H9 (cell line): ENCODE data around the gene EDNRA. TPM values are rescaled to one million over a fixed set of nuclear protein-coding genes. Genes with fewer than 3 reads are reported as not detected.

ENCODE experiments used
- DNase-seq: peaks from one replicate; pipeline ENCODE4 v3.0.0-alpha.2; 2017
- H2AFZ ChIP-seq: one replicate; pipeline ENCODE4 v1.6.1; 2013; ENCODE audit warnings: mild to moderate bottlenecking, low read length, control low read depth, moderate library complexity
- H2AK5ac ChIP-seq: 2 replicates; pipeline ENCODE4 v1.6.1; 2013; ENCODE audit warnings: low read length, control low read depth, mixed read lengths; ENCODE audit not compliant: insufficient read length
- H2BK120ac ChIP-seq: one replicate; pipeline ENCODE4 v1.6.1; 2013; ENCODE audit warnings: low read depth, mild to moderate bottlenecking, low read length, control low read depth, inconsistent platforms; ENCODE audit not compliant: poor library complexity, severe bottlenecking
- H2BK12ac ChIP-seq: 2 replicates; pipeline ENCODE4 v1.6.1; 2013; ENCODE audit warnings: low read length, control low read depth, mixed read lengths, low read depth; ENCODE audit not compliant: insufficient read length
- H2BK15ac ChIP-seq: 2 replicates; pipeline ENCODE4 v1.6.1; 2013; ENCODE audit warnings: low read depth, low read length, control low read depth
- H2BK20ac ChIP-seq: one replicate; pipeline ENCODE4 v1.6.1; 2013; ENCODE audit warnings: low read depth, mild to moderate bottlenecking, low read length, control low read depth, inconsistent platforms; ENCODE audit not compliant: poor library complexity, severe bottlenecking
- H2BK5ac ChIP-seq: 2 replicates; pipeline ENCODE4 v1.6.1; 2013; ENCODE audit warnings: low read length, control low read depth, mixed read lengths; ENCODE audit not compliant: insufficient read length
- H3K14ac ChIP-seq: 2 replicates; pipeline ENCODE4 v1.6.1; 2013; ENCODE audit warnings: low read length, control low read depth; ENCODE audit not compliant: insufficient read depth
- H3K18ac ChIP-seq: 2 replicates; pipeline ENCODE4 v1.6.1; 2013; ENCODE audit warnings: low read depth, mild to moderate bottlenecking, mixed read lengths, low read length, control low read depth; ENCODE audit not compliant: insufficient read length
- H3K23ac ChIP-seq: 2 replicates; pipeline ENCODE4 v1.6.1; 2013; ENCODE audit warnings: low read length, control low read depth, mixed read lengths, low read depth; ENCODE audit not compliant: insufficient read length
- H3K23me2 ChIP-seq: 2 replicates; pipeline ENCODE4 v1.6.1; 2013; ENCODE audit warnings: low read depth, mild to moderate bottlenecking, mixed read lengths, low read length, control low read depth; ENCODE audit not compliant: insufficient read length, poor library complexity, severe bottlenecking
- H3K27ac ChIP-seq: 2 replicates; pipeline ENCODE4 v1.5.1; 2013; ENCODE audit warnings: low read length, control low read depth, mixed read lengths, low read depth; ENCODE audit not compliant: insufficient read length
- H3K27me3 ChIP-seq: 2 replicates; pipeline ENCODE4 v1.6.1; 2013; ENCODE audit warnings: low read length, control low read depth, inconsistent platforms; ENCODE audit not compliant: insufficient read depth
- H3K4ac ChIP-seq: 2 replicates; pipeline ENCODE4 v1.6.1; 2013; ENCODE audit warnings: low read depth, mild to moderate bottlenecking, control low read depth, inconsistent platforms, low read length, moderate library complexity
- H3K4me1 ChIP-seq: 2 replicates; pipeline ENCODE4 v1.6.1; 2013; ENCODE audit warnings: low read length, control low read depth, inconsistent platforms; ENCODE audit not compliant: insufficient read depth
- H3K4me2 ChIP-seq: 2 replicates; pipeline ENCODE4 v1.6.1; 2013; ENCODE audit warnings: low read length, control low read depth, mixed read lengths; ENCODE audit not compliant: insufficient read length, insufficient read depth
- H3K56ac ChIP-seq: 2 replicates; pipeline ENCODE4 v1.6.1; 2013; ENCODE audit warnings: low read depth, mild to moderate bottlenecking, mixed read lengths, low read length, control low read depth; ENCODE audit not compliant: insufficient read length
- H3K79me1 ChIP-seq: 2 replicates; pipeline ENCODE4 v1.6.1; 2013; ENCODE audit warnings: low read depth, mild to moderate bottlenecking, moderate library complexity, low read length, control low read depth, inconsistent platforms; ENCODE audit not compliant: insufficient read depth, poor library complexity, severe bottlenecking
- H3K79me2 ChIP-seq: 2 replicates; pipeline ENCODE4 v1.6.1; 2013; ENCODE audit warnings: low read length, control low read depth, inconsistent platforms; ENCODE audit not compliant: insufficient read depth
- H3K9ac ChIP-seq: 2 replicates; pipeline ENCODE4 v1.6.1; 2013; ENCODE audit warnings: low read length, control low read depth, mixed read lengths; ENCODE audit not compliant: insufficient read length; ENCODE audit errors: extremely low read depth
- H3K9me3 ChIP-seq: one replicate; pipeline ENCODE4 v1.6.1; 2013; ENCODE audit warnings: low read depth, low read length, inconsistent platforms; ENCODE audit not compliant: control insufficient read depth
- H3T11ph ChIP-seq: one replicate; pipeline ENCODE4 v1.6.1; 2013; ENCODE audit warnings: mild to moderate bottlenecking, low read length, control low read depth, inconsistent platforms
- H4K20me1 ChIP-seq: one replicate; pipeline ENCODE4 v1.6.1; 2013; ENCODE audit not compliant: control insufficient read depth, insufficient read length, insufficient read depth
- H4K5ac ChIP-seq: 2 replicates; pipeline ENCODE4 v1.6.1; 2013; ENCODE audit warnings: low read depth, mild to moderate bottlenecking, mixed read lengths, low read length, control low read depth; ENCODE audit not compliant: insufficient read length
- H4K8ac ChIP-seq: replicated peaks from 2 replicates; pipeline ENCODE4 v1.6.1; 2013; ENCODE audit warnings: low read length, control low read depth, mixed read lengths, low read depth; ENCODE audit not compliant: insufficient read length
- H4K91ac ChIP-seq: 2 replicates; pipeline ENCODE4 v1.6.1; 2013; ENCODE audit warnings: low read depth, mild to moderate bottlenecking, moderate library complexity, mixed read lengths, low read length, control low read depth; ENCODE audit not compliant: insufficient read length
- H3K27ac Mint-ChIP-seq, 3 experiments: 2 replicates in 2 of 3; 3 replicates in 1 of 3; pipeline ENCODE4 v1.8.0; 2020 to 2021; ENCODE audit warnings: mixed read lengths in 3 of 3, mild to moderate bottlenecking in 1 of 3, moderate library complexity in 1 of 3
- H3K27me3 Mint-ChIP-seq: 2 replicates; pipeline ENCODE4 v1.8.0; 2021; ENCODE audit warnings: low read depth, mild to moderate bottlenecking, moderate library complexity, mixed read lengths
- H3K36me3 Mint-ChIP-seq, 3 experiments: 2 replicates in 2 of 3; 3 replicates in 1 of 3; pipeline ENCODE4 v1.8.0; 2020 to 2021; ENCODE audit warnings: low read depth in 3 of 3, mixed read lengths in 3 of 3; ENCODE audit not compliant: insufficient read depth in 1 of 3
- H3K4me1 Mint-ChIP-seq, 2 experiments: 2 replicates each; pipeline ENCODE4 v1.8.0; 2020; ENCODE audit warnings: mixed read lengths in 2 of 2
- H3K4me3 Mint-ChIP-seq, 2 experiments: 2 replicates in 1 of 2; 3 replicates in 1 of 2; pipeline ENCODE4 v1.8.0; 2020 to 2021; ENCODE audit warnings: mild to moderate bottlenecking in 2 of 2, mixed read lengths in 2 of 2, moderate library complexity in 1 of 2
- H3K9me3 Mint-ChIP-seq, 2 experiments: 2 replicates in 1 of 2; 3 replicates in 1 of 2; pipeline ENCODE4 v1.8.0; 2020; ENCODE audit warnings: mild to moderate bottlenecking in 2 of 2, mixed read lengths in 2 of 2, moderate library complexity in 1 of 2
- CTCF ChIP-seq: fragments of 200-600 bp; sonication (generic); conservative IDR thresholded peaks from 3 replicates; pipeline ENCODE4 v1.8.0; 2021; ENCODE audit warnings: antibody characterized with exemption, mild to moderate bottlenecking
- total RNA-seq: library from RNA; stranded (reverse); gene quantifications from 2 replicates; pipeline ENCODE4 v1.2.1, GENCODE V29; 2021

EDNRA gene
- total RNA-seq, 1 experiment from 2014 or later, result 1.6 TPM

GRCh38 chr4:147566762-147567161, 85.9 kb downstream of the EDNRA start:
- H3K14ac ChIP-seq, result no peak overlapping the region
- peaks cover 16 to 17% of the 10 kb centered on the region in 2 experiments; a peak in 3 of 4 replicates for H3K4me1 Mint-ChIP-seq

More at GRCh38 chr4:147566762-147567161, 85.9 kb downstream of the EDNRA start:
- TF ChIP-seq CTCF, result no peak
- Histone ChIP-seq H3K9ac (no peak overlapping the region), H2BK12ac (no peak overlapping the region), H2BK120ac (no peak overlapping the region), H4K8ac (no peak overlapping the region), H2AK5ac (no peak overlapping the region), H2BK20ac (no peak overlapping the region), H3K27me3 (no peaks in the 10 kb centered on the region), H3K23ac (no peak overlapping the region), H2AFZ (no peak overlapping the region), H4K5ac (no peak overlapping the region), H3T11ph (no peak overlapping the region), H3K4me2 (no peak overlapping the region), H4K20me1 (no peaks in the 10 kb centered on the region), H2BK5ac (no peak overlapping the region), H3K23me2 (no peaks in the 10 kb centered on the region), H3K79me2 (no peaks in the 10 kb centered on the region), H3K56ac (no peak overlapping the region), H4K91ac (no peak overlapping the region), H3K4ac (no peak overlapping the region), H3K79me1 (no peaks in the 10 kb centered on the region), H3K4me1 (no peaks in the 10 kb centered on the region; the same call in 1 of the 2 replicates), H2BK15ac (no peak overlapping the region), H3K27ac (no peak overlapping the region), H3K9me3 (no peaks in the 10 kb centered on the region), H3K18ac (no peak overlapping the region)
- Mint-ChIP-seq H3K27me3 (no peaks in the 10 kb centered on the region), H3K4me3 (no peak overlapping the region), H3K36me3 (no peaks in the 10 kb centered on the region; a peak in 1 of 7 replicates), H3K27ac (no peak overlapping the region), H3K9me3 (peaks cover 0 to 5% of the 10 kb centered on the region in 2 experiments; a peak in 4 of 5 replicates)
- DNase-seq, result no peak
